ENCODE results near the gene THBD.
"Not testable (repeated sequence)": the region's sequence is repeated elsewhere in the genome, so short reads cannot be mapped to it uniquely, and the experiment has no call there.

The THBD gene

GRCh38 chr20:23034721-23035671, 14.5 kb downstream of the THBD start, which contains the start of gene SSTR4:
Gene SSTR4 (plus strand): TSS chr20:23035312. CDS start chr20:23035484, 172 bp downstream.
- no peak for DNase-seq (ENCODE audit: low spot score)

GRCh38 chr20:23033918-23034317, 15.6 kb downstream of the THBD start:
- DNase-seq (ENCODE audit: low spot score), result no peak

- no peak for DNase-seq (ENCODE audit: low spot score)
Observed at GRCh38 chr20:23032750-23033078, 16.8 kb downstream of the THBD start.

- no peak for DNase-seq (ENCODE audit: low spot score)
Observed at GRCh38 chr20:23032056-23032749, 17.3 kb downstream of the THBD start.

GRCh38 chr20:23031346-23031745, 18.1 kb downstream of the THBD start:
- DNase-seq (ENCODE audit: low spot score), result no peak

DNA sequence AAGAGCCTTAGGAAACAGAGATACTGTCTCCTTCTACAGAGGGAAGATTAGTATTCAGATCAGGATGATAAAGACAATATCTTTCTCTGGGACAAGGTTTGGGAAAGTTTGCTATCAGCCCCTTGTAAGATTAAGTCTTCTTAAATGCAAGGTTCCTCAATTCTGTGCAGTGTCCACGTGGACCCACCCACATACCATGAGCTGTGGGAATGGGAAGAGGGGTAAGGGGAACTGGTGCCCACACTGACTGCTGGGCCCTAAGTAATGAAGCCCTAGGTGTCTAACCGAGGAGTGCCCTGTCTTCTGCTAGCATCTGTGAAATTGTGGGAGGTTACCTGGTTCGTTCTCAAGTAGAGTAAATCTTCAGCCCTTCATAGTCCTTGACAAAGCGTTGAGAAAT, 20.1 kb downstream of the THBD start:
- DNase-seq (ENCODE audit: low spot score), result no peak

DNA sequence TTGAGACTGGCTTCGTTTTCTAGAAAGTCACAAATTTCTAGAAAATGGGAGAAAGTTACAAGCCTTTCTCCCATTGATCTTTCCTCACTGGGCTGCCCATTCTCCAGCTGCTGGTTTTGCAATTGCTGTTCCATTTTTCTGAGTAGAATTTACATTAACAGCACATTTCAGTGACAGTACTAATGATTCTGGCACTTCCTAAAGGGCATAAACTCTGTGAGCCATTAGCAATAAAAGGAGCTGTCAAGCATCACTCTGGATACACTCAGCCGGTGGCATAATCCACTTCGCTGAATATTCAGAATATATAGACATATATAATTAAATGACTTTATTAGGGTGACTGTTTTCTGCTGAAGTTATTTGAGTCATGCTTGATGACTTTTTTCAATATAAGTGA, 21.1 kb downstream of the THBD start:
- DNase-seq (ENCODE audit: low spot score), result no peak

DNA sequence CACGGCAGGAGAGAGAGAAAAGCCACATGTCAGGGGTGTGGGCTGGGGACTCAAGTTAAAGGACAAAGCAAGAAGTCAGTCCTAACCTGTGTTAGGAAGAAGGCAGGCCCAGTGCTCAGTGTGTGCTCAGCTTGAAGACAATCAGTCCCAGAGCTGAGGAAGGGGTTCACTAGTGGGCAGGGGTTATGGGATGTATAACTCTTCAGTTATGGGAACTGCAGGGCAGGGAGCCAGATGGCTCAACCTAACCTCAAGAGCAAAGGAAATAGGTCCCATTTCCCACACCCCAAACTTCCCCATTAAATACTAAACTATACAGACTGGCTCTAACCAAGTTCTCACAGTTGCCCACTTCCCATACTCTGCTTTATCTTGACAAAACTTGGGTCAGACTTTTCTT, 21.8 kb downstream of the THBD start:
- DNase-seq (ENCODE audit: low spot score), result no peak

- not testable (repeated sequence) for DNase-seq (ENCODE audit: low spot score)
Observed at GRCh38 chr20:23025503-23025902, 24.0 kb downstream of the THBD start.

- no peak for DNase-seq (ENCODE audit: low spot score)
Observed at GRCh38 chr20:23024701-23025100, 24.8 kb downstream of the THBD start.

DNA sequence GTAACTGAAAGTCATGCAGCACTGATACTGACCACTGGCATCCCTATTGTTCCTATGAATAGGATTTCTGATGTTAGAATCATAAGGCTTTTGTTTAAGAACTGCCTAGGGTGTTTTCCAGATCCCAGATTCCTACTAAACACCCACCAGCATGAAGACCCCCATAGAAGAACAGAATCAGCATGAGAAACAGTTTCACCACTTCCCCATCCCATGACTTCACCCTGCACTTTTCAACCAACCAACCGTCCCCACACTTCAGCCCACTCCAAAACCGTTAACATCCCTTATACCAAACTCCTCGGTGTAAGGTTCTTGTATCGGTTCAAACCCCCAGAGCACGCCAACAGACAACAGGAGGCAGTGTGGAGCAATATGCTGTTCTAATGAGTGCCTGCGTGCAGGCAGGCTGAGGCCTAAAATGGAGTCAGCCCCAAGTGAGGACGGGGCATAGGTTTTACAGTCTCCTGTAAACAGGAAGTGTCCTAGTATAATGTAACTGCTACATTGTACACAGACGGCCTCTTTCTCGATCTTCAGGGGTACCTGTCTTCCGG, 25.8 kb downstream of the THBD start:
- DNase-seq (ENCODE audit: low spot score), result no peak

DNA sequence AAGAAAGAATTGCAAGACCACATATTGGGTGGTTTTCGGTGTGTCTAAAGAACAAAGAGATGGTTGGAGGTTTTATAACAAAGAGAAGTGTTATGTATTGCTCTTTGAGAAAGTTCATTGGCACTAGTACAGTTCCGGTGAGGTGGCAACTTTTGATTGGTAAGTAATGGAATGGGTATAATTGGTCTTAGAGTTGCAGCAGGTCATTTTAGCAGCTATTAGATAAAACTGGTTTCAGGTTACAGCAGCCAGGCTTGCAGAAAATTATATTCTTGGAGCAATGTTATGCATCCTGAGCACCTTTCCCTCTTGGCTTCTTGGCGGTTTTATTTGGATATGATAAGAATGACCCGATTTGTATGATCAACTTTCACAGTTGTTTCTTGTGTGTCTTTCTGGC, 26.6 kb downstream of the THBD start:
- DNase-seq (ENCODE audit: low spot score), result no peak

DNA sequence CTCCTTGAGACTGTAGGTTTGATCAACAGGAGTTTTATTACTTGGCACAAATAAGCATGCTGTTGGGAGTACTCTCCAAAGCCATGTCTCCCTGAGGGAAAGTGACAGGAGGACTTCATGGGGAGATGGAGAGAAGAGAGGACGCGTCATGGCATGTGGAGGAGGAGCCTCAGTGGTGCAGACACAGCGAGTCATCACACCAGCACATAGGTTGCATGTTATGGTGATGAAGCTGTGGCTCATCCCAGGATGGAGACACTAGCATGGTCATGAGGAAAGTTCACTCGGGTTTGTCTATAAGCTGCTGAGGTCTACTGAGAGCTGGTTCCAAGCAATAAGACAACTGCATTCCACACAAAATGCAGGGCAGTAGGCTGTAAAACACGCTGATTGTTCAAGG, 27.5 kb downstream of the THBD start:
- no peak for DNase-seq (ENCODE audit: low spot score)

DNA sequence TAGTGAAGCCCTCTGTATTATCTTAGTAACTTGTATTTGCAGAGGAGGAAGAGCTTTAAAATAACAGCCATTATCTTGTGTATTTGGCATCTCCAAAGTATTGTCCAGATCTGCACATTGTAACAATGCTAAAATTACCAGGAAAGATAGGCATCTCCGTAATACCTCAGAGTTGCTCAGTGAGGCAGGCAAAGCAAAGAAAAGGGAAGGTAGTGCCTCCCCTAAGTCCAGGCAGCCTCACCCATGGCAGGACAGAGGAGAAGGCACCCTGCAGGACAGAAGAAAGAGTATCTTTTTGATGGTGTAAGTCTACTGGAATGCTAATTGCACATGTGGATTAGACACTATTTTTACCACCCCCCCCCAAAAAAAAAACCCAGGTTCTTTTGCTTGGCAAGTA, 27.9 kb downstream of the THBD start:
- DNase-seq (ENCODE audit: low spot score), result no peak

DNA sequence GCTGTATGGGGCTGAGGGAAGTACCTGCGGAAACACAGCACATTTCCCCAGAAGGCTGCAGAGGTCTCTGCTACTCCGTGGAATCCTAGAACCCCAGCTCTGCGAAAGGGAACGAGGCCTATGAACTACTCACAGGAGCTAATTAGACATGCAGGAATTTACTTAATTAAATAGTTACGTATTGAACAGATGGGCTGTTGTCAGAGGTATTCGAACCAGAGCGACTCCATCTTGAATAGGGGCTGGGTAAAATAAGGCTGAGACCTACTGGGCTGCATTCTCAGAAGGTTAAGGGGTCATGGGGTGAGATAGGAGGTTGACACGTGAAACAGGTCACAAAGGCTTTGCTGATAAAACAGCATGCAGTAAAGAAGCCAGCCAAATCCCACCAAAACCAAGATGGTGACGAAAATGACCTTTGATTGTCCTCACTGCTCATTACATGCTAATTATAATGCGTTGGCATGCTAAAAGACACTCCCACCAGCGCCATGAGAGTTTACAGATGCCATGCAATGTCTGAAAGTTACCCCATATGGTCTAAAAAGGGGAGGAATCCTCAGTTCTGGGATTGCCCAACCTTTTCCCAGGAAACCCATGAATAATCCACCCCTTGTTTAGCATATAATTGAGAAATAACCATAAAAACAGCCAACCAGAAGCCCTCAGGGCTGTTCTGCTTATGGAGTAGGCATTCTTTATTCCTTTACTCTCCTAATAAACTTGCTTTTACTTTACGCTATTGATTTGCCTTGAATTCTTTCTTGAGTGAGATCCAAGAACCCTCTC, 29.0 kb downstream of the THBD start:
- DNase-seq (ENCODE audit: low spot score), result no peak

GRCh38 chr20:23019403-23019802, 30.1 kb downstream of the THBD start:
- no peak for DNase-seq (ENCODE audit: low spot score)

- no peak for DNase-seq (ENCODE audit: low spot score)
Observed at GRCh38 chr20:23018941-23019340, 30.5 kb downstream of the THBD start.

DNA sequence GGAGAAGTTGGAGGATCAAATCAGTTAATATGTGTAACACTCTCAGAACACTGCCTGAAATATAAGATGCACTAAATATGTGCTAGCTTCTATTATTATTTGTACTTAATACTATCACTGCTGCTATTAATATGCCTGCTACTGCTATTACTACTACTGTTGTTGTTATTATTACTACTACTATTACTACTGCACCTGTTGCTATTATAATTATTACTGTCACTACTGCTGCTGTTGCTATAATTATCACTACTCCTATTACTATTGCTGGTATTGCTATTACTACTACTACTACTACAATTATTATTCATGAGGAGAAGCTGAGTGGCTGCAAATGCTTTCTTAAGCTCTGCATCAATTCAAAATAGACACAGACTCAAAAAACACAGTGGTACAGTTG, 31.0 kb downstream of the THBD start:
- no peak for DNase-seq (ENCODE audit: low spot score)

- no peak for DNase-seq (ENCODE audit: low spot score)
Observed at GRCh38 chr20:23017516-23017915, 32.0 kb downstream of the THBD start.

- DNase-seq (ENCODE audit: low spot score), result no peak
Observed at GRCh38 chr20:23013429-23013828, 36.0 kb downstream of the THBD start.

GRCh38 chr20:23011008-23011721, 38.3 kb downstream of the THBD start:
- DNase-seq (ENCODE audit: low spot score), result no peak

- no peak for DNase-seq (ENCODE audit: low spot score)
Observed at GRCh38 chr20:23010096-23010495, 39.4 kb downstream of the THBD start.

Measured in LoVo (cell line).